Uterus (tissue), 2 donors: ENCODE results near the gene SP5.

ENCODE experiments used
- CTCF ChIP-seq, 4 experiments: fragments of 200-600 bp in 2 of 4; fragments of 450-650 bp in 2 of 4; sonication (generic) in 2 of 4; IDR thresholded peaks; one replicate each; pipeline ENCODE4 v1.5.1; 2016 to 2019; ENCODE audit warnings: antibody characterized with exemption in 4 of 4, mild to moderate bottlenecking in 2 of 4, moderate library complexity in 1 of 4
- POLR2A ChIP-seq, 2 donors: fragments of 450-650 bp; IDR thresholded peaks; one replicate each; pipeline ENCODE4 v1.6.1; 2016; ENCODE audit warnings: antibody characterized with exemption in 2 of 2, mild to moderate bottlenecking in 1 of 2, moderate library complexity in 1 of 2

- TF ChIP-seq CTCF (IDR thresholded peaks at IDR 0.05): no peak
- TF ChIP-seq POLR2A (IDR thresholded peaks at IDR 0.05): no peak
Measured at GRCh38 chr2:170742000-170742399, 26.9 kb downstream of the SP5 start.
